Measurements from ENCODE around the gene HEXIM1. TPM values are rescaled to one million over a fixed set of nuclear protein-coding genes. Genes with fewer than 3 reads are reported as not detected.

HEXIM1 gene
- total RNA-seq, 2 donors from 2014 or later, result 16.4 to 31.1 TPM

- Histone ChIP-seq H3K27me3 (no peaks in the 10 kb centered on the region), H3K4me3 (no peak overlapping the region), H3K27ac (peak overlapping the region; percentile 83 to 95), H3K4me1 (peaks cover 0 to 57% of the 10 kb centered on the region in 2 donors), H3K9me3 (no peaks in the 10 kb centered on the region), H3K36me3 (no peaks in the 10 kb centered on the region)
- no peak for TF ChIP-seq CTCF (IDR thresholded peaks at IDR 0.05)
- DNase-seq (ENCODE audit: low spot score), result no peak
Measured at GRCh38 chr17:45129426-45129939, 18.8 kb upstream of the HEXIM1 start.

- H3K9me3 ChIP-seq, result no peaks in the 10 kb centered on the region
- H3K36me3 ChIP-seq, result no peaks in the 10 kb centered on the region
- no peak overlapping the region for H3K4me3 ChIP-seq
- TF ChIP-seq CTCF (IDR thresholded peaks at IDR 0.05), result no peak
- peaks cover 0 to 53% of the 10 kb centered on the region in 2 donors for H3K4me1 ChIP-seq
- no peaks in the 10 kb centered on the region for H3K27me3 ChIP-seq
- peak overlapping the region; percentile 83 to 95 for H3K27ac ChIP-seq
- DNase-seq (ENCODE audit: low spot score), result no peak
Measured at GRCh38 chr17:45129940-45130680, 18.2 kb upstream of the HEXIM1 start.

- H3K4me3 ChIP-seq, result peak overlapping the region; percentile 75 to 88
- H3K4me1 ChIP-seq, result peaks cover 0 to 58% of the 10 kb centered on the region in 2 donors
- peak overlapping the region; percentile 95 to 98 for H3K27ac ChIP-seq
Measured at GRCh38 chr17:45130681-45131615, 17.3 kb upstream of the HEXIM1 start.

GRCh38 chr17:45131616-45132319 lies 16.5 kb upstream of the HEXIM1 start:
- Histone ChIP-seq H3K36me3 (no peaks in the 10 kb centered on the region), H3K4me1 (peaks cover 0 to 64% of the 10 kb centered on the region in 2 donors), H3K4me3 (peak overlapping the region; percentile 75 to 88), H3K27ac (peak overlapping the region; percentile 95 to 98), H3K27me3 (no peaks in the 10 kb centered on the region), H3K9me3 (no peaks in the 10 kb centered on the region)
- TF ChIP-seq CTCF (IDR thresholded peaks at IDR 0.05), result peak; percentile 90 to 97
- DNase-seq (ENCODE audit: low spot score), result no peak

More at GRCh38 chr17:45130681-45131615, 17.3 kb upstream of the HEXIM1 start:
- Histone ChIP-seq H3K36me3 (no peaks in the 10 kb centered on the region), H3K9me3 (no peaks in the 10 kb centered on the region), H3K27me3 (no peaks in the 10 kb centered on the region)
- no peak for DNase-seq (ENCODE audit: low spot score)
- no peak for TF ChIP-seq CTCF (IDR thresholded peaks at IDR 0.05)

- no peak for TF ChIP-seq CTCF (IDR thresholded peaks at IDR 0.05)
- H3K27ac ChIP-seq, result peak within 1 kb of the TSS; percentile 95 to 98
- DNase-seq (ENCODE audit: low spot score), result no peak
- no peaks in the 10 kb centered on the region for H3K36me3 ChIP-seq
- H3K9me3 ChIP-seq, result no peaks in the 10 kb centered on the region
- peaks cover 0 to 64% of the 10 kb centered on the region in 2 donors for H3K4me1 ChIP-seq
- H3K27me3 ChIP-seq, result no peaks in the 10 kb centered on the region
- H3K4me3 ChIP-seq, result peak within 1 kb of the TSS; percentile 75 to 88
Measured at GRCh38 chr17:45132320-45132571, 16.0 kb upstream of the HEXIM1 start, which contains the start of gene PLCD3. PLCD3 (minus strand) TSS chr17:45132515; CDS start chr17:45132410, 105 bp downstream.
